ENCODE results near the gene ABCA5.
"Not testable (repeated sequence)": the region's sequence is repeated elsewhere in the genome, so short reads cannot be mapped to it uniquely, and the experiment has no call there.

Gene ABCA5

DNA sequence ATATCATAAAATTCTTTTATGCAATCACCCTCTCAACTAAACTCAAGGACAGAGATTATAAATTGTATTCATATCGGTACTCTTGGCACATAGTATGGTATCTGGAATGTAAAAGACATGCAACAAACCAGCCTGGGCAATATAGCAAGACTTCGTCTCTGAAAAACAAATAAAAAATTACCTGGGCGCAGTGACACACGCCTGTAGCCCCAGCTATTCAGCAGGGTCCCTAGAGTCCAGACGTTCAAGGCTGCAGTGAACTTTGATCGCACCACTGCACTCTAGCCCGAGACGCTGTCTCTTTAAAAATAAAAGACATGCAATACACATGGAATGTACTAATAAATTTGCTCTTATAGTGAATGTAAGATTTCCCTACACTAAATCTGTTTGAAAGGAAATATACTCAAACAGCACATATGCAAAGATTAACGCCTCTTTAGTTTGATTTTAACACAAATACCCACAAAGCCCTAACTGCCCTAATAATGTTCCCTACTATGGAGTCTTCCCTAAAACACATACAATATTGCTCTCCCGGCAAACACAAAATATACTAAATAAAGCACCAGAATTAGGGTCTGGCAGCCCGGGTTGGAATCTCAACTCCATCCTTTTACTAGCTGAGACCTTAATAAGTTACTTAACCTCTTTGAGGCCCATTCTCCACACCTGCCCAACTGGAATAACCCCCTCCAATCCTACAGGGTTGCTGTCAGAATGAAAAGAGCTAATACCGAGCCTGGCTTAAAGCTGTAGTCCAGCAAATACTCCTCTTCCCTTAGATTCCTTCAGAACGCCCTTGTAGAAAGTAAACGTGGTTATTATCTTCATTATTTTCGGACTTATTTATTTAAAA is 1.2 kb downstream of the ABCA5 start:
- DNase-seq = peak; percentile 12

DNA sequence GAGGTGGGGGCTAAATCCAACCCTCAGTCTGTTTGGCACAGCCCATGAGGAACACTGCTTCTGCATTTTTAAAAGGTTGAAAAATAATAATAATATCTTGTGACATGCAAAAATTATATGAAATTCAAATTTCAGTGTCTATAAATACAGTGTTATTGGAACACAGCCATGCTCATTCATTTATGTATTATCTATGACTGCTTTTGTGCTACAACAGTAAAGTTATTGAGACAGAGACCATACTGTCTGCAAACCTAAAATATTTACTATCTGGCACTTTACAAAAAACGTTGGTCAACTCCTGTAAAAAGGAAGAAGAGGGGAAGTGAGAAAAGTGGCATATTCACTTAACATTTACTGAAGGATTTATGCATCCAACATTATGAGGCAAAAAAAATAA is 3.1 kb downstream of the ABCA5 start:
- no peak for DNase-seq

GRCh38 chr17:69320908-69321238 is 6.1 kb downstream of the ABCA5 start:
- DNase-seq = no peak

- DNase-seq = no peak
Measured at GRCh38 chr17:69320210-69320907, 6.6 kb downstream of the ABCA5 start.

DNA sequence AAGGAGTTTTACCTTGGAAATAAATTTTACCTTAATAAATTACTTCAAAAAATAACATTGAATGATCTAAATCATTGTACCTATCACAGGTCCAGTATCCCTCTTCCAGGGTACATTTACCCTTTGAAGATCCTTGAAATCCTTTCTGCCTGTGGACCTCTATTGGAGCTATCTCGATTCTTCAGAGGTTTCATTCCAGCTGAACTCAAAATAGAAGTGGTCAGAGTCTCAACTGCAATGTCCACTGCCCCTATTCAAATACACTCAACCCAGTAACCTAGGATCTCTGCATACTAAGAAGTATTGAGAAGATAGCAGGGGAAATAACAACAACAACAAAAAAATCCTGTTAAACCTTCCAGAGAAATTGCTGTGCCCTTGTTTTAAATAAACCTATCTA is 9.3 kb downstream of the ABCA5 start:
- DNase-seq = no peak

- peak; percentile 16 for DNase-seq
Measured at GRCh38 chr17:69314246-69315065, 12.5 kb downstream of the ABCA5 start.

DNA sequence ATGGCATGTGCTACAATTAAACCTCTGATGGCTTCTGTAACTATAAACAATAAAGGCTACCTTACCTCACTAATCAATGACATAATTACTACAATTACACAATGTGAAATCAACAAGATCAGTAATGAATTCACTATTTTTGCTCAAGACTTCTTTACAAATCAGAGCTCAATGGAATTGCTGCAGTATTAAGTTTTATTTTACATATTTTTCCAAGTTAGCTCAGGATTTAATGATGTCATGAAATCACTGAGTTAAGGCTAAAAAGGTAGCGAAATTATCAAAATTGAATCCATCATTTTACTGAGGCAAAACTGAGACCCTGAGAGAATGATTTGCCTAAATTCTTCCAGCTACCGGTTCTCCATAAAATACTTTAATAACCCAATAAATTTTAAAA is 21.8 kb downstream of the ABCA5 start:
- no peak for DNase-seq

GRCh38 chr17:69302682-69303081 is 24.3 kb downstream of the ABCA5 start:
- DNase-seq = no peak

GRCh38 chr17:69300222-69300621 is 26.7 kb downstream of the ABCA5 start:
- DNase-seq = no peak

DNA sequence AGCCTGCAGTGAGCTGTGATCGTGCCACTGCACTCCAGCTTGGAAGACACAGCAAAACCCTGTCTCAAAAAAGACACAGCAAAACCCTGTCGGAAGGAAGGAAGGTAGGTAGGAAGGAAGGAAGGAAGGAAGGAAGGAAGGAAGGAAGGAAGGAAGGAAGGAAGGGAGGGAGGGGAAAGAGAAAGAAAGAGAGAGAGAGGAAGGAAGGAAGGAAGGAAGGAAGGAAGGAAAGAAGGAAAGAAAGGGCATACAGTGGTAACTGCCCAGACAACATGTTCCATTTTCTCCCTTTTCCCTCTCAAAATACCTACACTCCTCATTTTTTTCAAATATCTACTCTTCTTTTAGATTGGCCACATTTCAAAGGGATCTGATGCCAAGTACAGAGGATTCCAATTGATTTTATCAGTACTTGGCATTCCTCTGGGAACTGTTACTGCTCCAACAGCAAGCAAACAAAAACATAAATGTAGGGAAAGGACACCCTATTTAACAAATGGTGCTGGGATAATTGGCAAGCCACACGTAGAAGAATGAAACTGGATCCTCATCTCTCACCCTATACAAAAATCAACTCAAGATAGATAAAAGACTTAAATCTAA is 28.7 kb downstream of the ABCA5 start:
- DNase-seq = not testable (repeated sequence)

DNA sequence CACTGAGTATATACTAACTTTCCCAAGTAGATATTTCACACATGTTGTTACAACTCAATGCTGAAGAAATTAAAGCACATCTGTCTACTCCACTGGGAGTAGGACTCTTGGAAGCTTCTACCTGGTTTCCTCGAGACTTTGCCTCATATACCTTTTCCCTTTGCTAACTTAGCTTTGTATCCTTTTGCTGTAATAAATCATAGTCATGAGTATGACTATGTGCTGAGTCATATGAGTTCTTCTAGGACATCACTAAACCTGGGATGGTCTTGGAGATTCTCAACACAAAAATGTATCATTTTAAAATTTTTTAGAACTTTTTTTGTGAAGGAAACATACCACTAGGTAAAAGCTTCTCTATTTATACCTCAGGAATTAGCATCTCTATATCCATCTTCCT is 39.8 kb downstream of the ABCA5 start:
- no peak for DNase-seq

DNA sequence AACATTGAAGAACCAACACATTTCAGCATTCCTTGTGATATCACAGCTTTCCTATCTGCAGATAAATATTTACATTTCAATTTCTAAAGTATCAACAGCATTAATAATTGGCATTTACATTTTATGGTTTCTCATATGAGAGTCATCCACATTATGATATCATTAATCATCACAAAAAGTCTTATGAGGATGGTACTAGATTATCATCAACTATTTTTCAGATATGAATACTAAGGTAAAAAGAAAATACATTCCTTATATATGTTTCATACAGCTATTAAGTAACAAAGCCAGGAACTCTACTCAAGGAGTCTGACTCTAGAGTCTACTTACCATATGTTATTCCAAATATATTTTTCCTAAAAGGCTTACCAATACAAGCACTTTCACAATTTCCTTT is 40.7 kb downstream of the ABCA5 start:
- no peak for DNase-seq

DNA sequence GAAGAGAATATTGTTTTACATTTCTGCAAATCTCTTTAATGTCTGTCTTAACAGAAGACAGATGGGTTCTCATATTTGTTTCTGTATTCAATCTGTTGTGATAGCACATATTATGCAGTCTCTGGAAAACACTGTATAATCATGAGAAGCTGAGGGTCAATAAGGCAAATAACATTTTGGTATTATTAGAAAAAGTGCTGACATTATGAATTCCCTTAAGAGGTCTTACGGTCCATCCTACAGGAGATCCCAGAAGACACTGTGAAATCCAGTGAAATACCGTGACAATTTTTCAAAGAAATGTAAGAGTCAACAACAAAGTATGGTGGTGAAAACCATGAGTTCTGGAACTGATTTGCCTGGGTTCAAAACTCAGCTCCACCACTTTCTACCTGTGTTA is 42.3 kb downstream of the ABCA5 start:
- no peak for DNase-seq

DNA sequence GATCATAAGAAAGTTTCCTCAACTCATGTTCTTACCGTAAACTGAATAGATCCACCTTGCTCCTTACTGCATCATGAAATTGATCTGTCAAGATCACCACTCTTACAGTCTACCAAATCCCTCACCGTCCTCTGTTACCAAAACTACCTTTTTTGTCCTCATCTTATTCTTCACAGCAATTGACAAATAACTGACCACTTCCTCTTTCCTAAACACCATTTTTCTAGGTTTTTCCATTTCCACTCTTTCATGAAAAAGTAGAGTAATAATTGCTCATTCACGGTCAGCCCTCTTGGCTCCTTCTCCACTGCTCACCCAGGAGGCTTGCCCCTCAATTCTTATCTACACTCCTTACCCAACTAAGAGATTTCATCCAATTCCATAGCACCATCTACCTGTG is 44.9 kb downstream of the ABCA5 start:
- no peak for DNase-seq

- DNase-seq = not testable (repeated sequence)
Measured at GRCh38 chr17:69276279-69276678, 50.7 kb downstream of the ABCA5 start.

DNA sequence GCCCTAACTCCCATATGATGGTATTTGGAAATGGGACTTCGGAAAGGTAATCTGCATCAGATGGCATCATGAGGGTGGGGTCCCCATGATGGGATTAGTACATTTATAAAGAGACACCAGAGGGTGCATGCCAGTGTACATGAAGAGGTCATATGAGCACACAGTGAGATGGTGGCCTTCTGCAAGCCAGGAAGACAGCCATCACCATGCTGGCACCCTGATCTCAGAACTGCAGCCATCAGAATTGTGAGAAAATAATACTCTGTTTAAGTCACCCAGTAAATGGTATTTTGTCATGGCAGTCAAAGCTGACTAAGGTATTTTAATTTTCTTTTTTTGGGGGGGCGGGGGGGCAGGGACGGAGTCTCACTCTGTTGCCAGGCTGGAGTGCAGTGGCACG is 51.2 kb downstream of the ABCA5 start:
- DNase-seq = no peak

DNA sequence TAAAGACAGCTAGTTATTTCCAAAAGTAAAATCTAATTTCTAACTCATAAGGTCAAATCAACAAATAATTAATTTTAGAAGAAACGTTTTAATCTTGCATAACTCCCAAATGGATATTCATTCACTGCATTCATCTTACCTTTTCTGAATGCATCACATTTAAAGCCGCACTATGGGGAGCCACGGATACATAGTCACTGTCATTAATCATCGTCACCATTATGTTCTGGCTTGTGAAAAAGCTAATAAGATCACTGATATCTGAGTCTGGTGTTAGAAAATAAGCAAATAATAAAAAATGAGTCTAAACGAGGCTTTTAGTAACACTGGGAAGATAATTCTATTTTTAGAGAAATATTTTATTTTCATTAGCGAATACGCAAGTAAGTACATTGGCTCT is 55.9 kb downstream of the ABCA5 start:
- DNase-seq = no peak

GRCh38 chr17:69269131-69269998 is 57.6 kb downstream of the ABCA5 start:
- no peak for DNase-seq

GRCh38 chr17:69268543-69269014 is 58.4 kb downstream of the ABCA5 start:
- DNase-seq = no peak

- no peak for DNase-seq
Measured at GRCh38 chr17:69267219-69267618, 59.7 kb downstream of the ABCA5 start.

DNA sequence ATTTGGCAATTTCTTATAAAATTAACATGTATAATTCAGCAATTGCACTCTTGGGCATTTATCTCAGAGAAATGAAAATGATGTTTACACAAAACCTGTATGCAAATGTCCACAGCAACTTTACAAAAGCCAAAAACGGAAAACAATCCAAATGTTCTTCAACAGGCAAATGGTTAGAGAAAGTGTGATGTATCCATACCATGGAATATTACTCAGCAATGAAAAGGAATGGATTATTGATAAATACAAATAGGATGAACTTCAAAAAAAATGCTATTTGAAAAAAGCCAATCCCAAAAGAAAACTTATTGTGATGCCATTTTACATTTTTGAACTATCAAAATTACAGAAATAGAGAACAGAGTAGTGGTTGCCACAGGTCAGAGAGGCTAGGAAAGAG is 61.1 kb downstream of the ABCA5 start:
- no peak for DNase-seq

GRCh38 chr17:69254187-69254586 is 72.7 kb downstream of the ABCA5 start:
- DNase-seq = no peak

Data from NCI-H2081 treated with DMSO at 0.1 percent for 48 hours (cell line).